H1 (cell line): Measurements from ENCODE around the gene MROH8.

Experiments used
- BRCA1 ChIP-seq: IDR thresholded peaks from 2 replicates; pipeline ENCODE4 v1.6.1; 2012; ENCODE audit warnings: low read depth, low read length, improper control_type of control experiment
- CEBPB ChIP-seq: IDR thresholded peaks from 2 replicates; pipeline ENCODE4 v1.6.1; 2012; ENCODE audit warnings: low read depth, low read length
- CHD1 ChIP-seq: IDR thresholded peaks from 2 replicates; pipeline ENCODE4 v1.6.1; 2012; ENCODE audit warnings: low read depth, low read length, improper control_type of control experiment
- CHD2 ChIP-seq: IDR thresholded peaks from 2 replicates; pipeline ENCODE4 v1.6.1; 2012; ENCODE audit warnings: low read length, improper control_type of control experiment
- CTCF ChIP-seq, 3 experiments: IDR thresholded peaks; 1 replicate in 2 of 3; 2 replicates in 1 of 3; pipeline versions ENCODE4 v1.5.1 to v1.6.1; 2011; ENCODE audit warnings: low read length in 3 of 3, mild to moderate bottlenecking in 3 of 3, inconsistent platforms in 2 of 3, low read depth in 1 of 3, moderate library complexity in 1 of 3; ENCODE audit not compliant: insufficient read depth in 1 of 3; ENCODE audit errors: control extremely low read depth in 1 of 3
- EZH2 ChIP-seq: fragments of 200-600 bp; sonication (generic); IDR thresholded peaks from 2 replicates; pipeline ENCODE4 v1.7.1; 2012; ENCODE audit warnings: low read depth, mild to moderate bottlenecking, moderate library complexity, low read length, inconsistent platforms; ENCODE audit not compliant: severe bottlenecking
- GTF2F1 ChIP-seq: IDR thresholded peaks from 2 replicates; pipeline ENCODE4 v1.6.1; 2012; ENCODE audit warnings: low read depth, low read length, improper control_type of control experiment, borderline replicate concordance
- MAX ChIP-seq: IDR thresholded peaks from 2 replicates; pipeline ENCODE4 v1.6.1; 2012; ENCODE audit warnings: inconsistent platforms
- POLR2A ChIP-seq, 2 experiments: IDR thresholded peaks; 1 replicate in 1 of 2; 2 replicates in 1 of 2; pipeline ENCODE4 v1.6.1; 2011; ENCODE audit warnings: low read depth in 2 of 2, low read length in 2 of 2, mild to moderate bottlenecking in 2 of 2; ENCODE audit errors: control extremely low read depth in 1 of 2
- POLR2AphosphoS5 ChIP-seq: IDR thresholded peaks from 2 replicates; pipeline ENCODE4 v1.6.1; 2011; ENCODE audit warnings: low read depth, low read length
- RAD21 ChIP-seq, 2 experiments: IDR thresholded peaks in 1 of 2; conservative IDR thresholded peaks in 1 of 2; 2 replicates each; pipeline ENCODE4 v1.6.1; 2011; ENCODE audit warnings: low read depth in 2 of 2, low read length in 2 of 2, improper control_type of control experiment in 1 of 2, inconsistent platforms in 1 of 2, mild to moderate bottlenecking in 1 of 2, moderate library complexity in 1 of 2
- SP2 ChIP-seq: IDR thresholded peaks from 2 replicates; pipeline ENCODE4 v1.6.1; 2012; ENCODE audit warnings: mild to moderate bottlenecking, low read length, inconsistent platforms
- SRF ChIP-seq: IDR thresholded peaks from 2 replicates; pipeline ENCODE4 v1.6.1; 2011; ENCODE audit warnings: mild to moderate bottlenecking, low read depth, low read length, moderate library complexity
- TF ChIP-seq, protein P1 (sequence below): fragments of 300-600 bp; sonication (generic); IDR thresholded peaks from 2 replicates; pipeline ENCODE4 v1.7.1; 2012; ENCODE audit warnings: low read length, moderate library complexity, mild to moderate bottlenecking, inconsistent platforms; ENCODE audit not compliant: insufficient replicate concordance

DNA sequence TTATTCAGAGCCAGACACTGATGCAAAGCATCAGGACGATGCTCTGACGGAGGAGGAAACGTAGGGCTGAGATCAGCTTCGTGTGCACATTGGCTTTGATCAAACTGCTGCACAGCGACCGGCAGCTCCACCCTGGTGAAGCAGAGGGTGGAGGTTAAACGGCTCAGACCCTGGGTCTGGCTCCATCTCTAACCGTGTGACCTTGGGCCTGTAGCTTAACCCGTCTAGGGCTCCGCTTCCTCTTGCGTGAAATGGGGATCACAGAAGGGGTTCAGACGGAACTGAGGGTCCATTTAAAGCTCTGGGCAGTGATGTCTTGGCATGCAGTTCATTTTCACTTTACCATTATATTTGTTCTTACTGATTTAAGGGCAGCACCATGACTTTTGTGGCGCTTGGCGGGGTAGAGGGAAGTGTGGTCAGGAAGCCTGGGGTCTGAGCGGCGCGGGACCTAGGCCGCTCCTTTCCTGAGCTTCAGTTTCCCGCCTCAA lies 84.2 kb downstream of the MROH8 start:
- no peak for TF ChIP-seq CTCF (IDR thresholded peaks at IDR 0.05; ENCODE audit: control extremely low read depth in 1 of 3, insufficient read depth in 1 of 3, low read depth in 1 of 3, low read length in 3 of 3)
- TF ChIP-seq CHD1, result no peak
- TF ChIP-seq SRF, result no peak
- no peak for TF ChIP-seq EZH2
- TF ChIP-seq POLR2AphosphoS5, result no peak
- no peak for TF ChIP-seq MAX
- no peak for TF ChIP-seq POLR2A (IDR thresholded peaks at IDR 0.05; ENCODE audit: control extremely low read depth in 1 of 2, low read depth in 2 of 2, low read length in 2 of 2)
- TF ChIP-seq SP2, result no peak
- TF ChIP-seq RAD21 (IDR thresholded peaks at IDR 0.05 in 1 of 2, conservative IDR thresholded peaks at IDR 0.05 in 1 of 2; ENCODE audit: low read depth in 2 of 2, low read length in 2 of 2), result no peak
- TF ChIP-seq BRCA1, result no peak
- TF ChIP-seq CHD2, result no peak
- TF ChIP-seq CEBPB, result no peak
- TF ChIP-seq GTF2F1, result no peak
- TF ChIP-seq, protein P1, sequence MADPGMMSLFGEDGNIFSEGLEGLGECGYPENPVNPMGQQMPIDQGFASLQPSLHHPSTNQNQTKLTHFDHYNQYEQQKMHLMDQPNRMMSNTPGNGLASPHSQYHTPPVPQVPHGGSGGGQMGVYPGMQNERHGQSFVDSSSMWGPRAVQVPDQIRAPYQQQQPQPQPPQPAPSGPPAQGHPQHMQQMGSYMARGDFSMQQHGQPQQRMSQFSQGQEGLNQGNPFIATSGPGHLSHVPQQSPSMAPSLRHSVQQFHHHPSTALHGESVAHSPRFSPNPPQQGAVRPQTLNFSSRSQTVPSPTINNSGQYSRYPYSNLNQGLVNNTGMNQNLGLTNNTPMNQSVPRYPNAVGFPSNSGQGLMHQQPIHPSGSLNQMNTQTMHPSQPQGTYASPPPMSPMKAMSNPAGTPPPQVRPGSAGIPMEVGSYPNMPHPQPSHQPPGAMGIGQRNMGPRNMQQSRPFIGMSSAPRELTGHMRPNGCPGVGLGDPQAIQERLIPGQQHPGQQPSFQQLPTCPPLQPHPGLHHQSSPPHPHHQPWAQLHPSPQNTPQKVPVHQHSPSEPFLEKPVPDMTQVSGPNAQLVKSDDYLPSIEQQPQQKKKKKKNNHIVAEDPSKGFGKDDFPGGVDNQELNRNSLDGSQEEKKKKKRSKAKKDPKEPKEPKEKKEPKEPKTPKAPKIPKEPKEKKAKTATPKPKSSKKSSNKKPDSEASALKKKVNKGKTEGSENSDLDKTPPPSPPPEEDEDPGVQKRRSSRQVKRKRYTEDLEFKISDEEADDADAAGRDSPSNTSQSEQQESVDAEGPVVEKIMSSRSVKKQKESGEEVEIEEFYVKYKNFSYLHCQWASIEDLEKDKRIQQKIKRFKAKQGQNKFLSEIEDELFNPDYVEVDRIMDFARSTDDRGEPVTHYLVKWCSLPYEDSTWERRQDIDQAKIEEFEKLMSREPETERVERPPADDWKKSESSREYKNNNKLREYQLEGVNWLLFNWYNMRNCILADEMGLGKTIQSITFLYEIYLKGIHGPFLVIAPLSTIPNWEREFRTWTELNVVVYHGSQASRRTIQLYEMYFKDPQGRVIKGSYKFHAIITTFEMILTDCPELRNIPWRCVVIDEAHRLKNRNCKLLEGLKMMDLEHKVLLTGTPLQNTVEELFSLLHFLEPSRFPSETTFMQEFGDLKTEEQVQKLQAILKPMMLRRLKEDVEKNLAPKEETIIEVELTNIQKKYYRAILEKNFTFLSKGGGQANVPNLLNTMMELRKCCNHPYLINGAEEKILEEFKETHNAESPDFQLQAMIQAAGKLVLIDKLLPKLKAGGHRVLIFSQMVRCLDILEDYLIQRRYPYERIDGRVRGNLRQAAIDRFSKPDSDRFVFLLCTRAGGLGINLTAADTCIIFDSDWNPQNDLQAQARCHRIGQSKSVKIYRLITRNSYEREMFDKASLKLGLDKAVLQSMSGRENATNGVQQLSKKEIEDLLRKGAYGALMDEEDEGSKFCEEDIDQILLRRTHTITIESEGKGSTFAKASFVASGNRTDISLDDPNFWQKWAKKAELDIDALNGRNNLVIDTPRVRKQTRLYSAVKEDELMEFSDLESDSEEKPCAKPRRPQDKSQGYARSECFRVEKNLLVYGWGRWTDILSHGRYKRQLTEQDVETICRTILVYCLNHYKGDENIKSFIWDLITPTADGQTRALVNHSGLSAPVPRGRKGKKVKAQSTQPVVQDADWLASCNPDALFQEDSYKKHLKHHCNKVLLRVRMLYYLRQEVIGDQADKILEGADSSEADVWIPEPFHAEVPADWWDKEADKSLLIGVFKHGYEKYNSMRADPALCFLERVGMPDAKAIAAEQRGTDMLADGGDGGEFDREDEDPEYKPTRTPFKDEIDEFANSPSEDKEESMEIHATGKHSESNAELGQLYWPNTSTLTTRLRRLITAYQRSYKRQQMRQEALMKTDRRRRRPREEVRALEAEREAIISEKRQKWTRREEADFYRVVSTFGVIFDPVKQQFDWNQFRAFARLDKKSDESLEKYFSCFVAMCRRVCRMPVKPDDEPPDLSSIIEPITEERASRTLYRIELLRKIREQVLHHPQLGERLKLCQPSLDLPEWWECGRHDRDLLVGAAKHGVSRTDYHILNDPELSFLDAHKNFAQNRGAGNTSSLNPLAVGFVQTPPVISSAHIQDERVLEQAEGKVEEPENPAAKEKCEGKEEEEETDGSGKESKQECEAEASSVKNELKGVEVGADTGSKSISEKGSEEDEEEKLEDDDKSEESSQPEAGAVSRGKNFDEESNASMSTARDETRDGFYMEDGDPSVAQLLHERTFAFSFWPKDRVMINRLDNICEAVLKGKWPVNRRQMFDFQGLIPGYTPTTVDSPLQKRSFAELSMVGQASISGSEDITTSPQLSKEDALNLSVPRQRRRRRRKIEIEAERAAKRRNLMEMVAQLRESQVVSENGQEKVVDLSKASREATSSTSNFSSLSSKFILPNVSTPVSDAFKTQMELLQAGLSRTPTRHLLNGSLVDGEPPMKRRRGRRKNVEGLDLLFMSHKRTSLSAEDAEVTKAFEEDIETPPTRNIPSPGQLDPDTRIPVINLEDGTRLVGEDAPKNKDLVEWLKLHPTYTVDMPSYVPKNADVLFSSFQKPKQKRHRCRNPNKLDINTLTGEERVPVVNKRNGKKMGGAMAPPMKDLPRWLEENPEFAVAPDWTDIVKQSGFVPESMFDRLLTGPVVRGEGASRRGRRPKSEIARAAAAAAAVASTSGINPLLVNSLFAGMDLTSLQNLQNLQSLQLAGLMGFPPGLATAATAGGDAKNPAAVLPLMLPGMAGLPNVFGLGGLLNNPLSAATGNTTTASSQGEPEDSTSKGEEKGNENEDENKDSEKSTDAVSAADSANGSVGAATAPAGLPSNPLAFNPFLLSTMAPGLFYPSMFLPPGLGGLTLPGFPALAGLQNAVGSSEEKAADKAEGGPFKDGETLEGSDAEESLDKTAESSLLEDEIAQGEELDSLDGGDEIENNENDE, result no peak
